Adipocyte (in vitro differentiated cells): ENCODE results near the gene SND1.

Experiments used
- DNase-seq: peaks from one replicate; pipeline ENCODE4 v3.0.0-alpha.2; 2015; ENCODE audit warnings: low read depth
- H3K27me3 ChIP-seq: replicated peaks from 2 replicates; pipeline ENCODE4 v1.7.0; 2013; ENCODE audit warnings: mild to moderate bottlenecking, low read length, moderate library complexity; ENCODE audit not compliant: control insufficient read depth, insufficient read depth
- H3K36me3 ChIP-seq: 2 replicates; pipeline ENCODE4 v1.7.0; 2013; ENCODE audit warnings: low read length, mild to moderate bottlenecking, moderate library complexity; ENCODE audit not compliant: control insufficient read depth, insufficient read depth, severe bottlenecking
- H3K4me1 ChIP-seq: 2 replicates; pipeline ENCODE4 v1.7.0; 2013; ENCODE audit warnings: mild to moderate bottlenecking, low read length, moderate library complexity; ENCODE audit not compliant: control insufficient read depth, insufficient read depth
- H3K4me3 ChIP-seq: 2 replicates; pipeline ENCODE4 v1.7.0; 2013; ENCODE audit warnings: mild to moderate bottlenecking, low read length, moderate library complexity
- H3K9ac ChIP-seq: 2 replicates; pipeline ENCODE4 v1.7.0; 2013; ENCODE audit warnings: mild to moderate bottlenecking, low read length, moderate library complexity
- H3K9me3 ChIP-seq: 2 replicates; pipeline ENCODE4 v1.7.0; 2013; ENCODE audit warnings: mild to moderate bottlenecking, low read length, moderate library complexity; ENCODE audit not compliant: control insufficient read depth

SND1 gene

DNA sequence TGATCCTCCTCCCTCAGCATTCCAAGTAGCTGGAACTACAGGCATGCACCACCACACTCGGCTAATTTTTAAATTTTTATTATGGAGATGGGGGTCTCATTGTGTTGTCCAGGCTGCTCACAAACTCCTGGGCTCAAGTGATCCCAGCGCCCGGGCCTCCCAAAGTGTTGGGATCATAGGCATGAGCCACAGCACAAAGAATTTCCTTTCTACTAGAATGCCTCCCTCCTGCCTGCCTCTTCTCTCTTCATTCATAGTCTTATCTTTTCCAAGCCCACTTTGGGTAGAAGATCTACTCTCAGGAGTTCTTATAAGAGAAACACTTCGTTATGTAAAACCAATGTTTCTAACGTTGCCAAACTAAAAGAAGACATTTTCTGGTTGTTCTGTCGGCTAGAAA, 235.1 kb downstream of the SND1 start:
- DNase-seq, result no peak
- no peaks in the 10 kb centered on the region for H3K9me3 ChIP-seq
- H3K4me3 ChIP-seq, result no peak overlapping the region
- H3K27me3 ChIP-seq, result no peaks in the 10 kb centered on the region
- H3K36me3 ChIP-seq, result peaks cover 28% of the 10 kb centered on the region
- H3K4me1 ChIP-seq, result peaks cover 15% of the 10 kb centered on the region
- H3K9ac ChIP-seq, result no peak overlapping the region

DNA sequence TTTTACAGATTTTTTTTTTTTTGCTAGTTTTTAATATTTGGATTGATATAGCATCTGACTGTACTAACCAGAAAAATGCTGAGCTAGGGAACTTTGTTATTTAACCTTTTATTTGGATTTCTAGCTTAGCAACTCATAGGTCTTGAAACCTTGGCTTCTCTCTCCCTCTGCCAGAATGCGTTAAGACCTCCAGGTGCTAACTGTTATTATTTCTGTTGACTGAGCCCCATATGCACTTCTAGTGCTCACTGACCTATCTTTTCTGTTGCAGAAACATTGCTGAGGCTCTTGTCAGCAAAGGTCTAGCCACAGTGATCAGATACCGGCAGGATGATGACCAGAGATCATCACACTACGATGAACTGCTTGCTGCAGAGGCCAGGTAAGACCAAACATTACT, 235.6 kb downstream of the SND1 start:
- DNase-seq, result no peak
- peaks cover 32% of the 10 kb centered on the region for H3K36me3 ChIP-seq

DNA sequence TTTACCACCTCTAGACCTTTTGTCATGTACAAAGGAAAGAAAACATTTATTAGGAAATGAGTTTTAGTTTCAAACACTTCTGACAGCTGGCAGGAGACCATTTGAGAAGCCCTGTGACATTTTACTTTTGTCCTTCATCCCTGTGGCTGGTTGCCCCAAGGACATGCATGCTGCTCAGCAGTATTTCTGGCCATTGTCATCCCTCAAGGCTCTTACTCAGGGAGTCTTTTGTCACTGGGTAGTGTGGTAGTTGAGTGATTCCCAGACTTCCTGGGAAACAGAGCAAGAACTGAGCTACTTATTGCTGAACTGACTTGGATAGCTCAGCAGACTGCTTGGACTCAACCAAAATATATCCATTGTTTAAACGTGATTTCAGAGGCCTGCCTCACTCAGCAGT, 236.4 kb downstream of the SND1 start:
- Histone ChIP-seq H3K4me3 (no peak overlapping the region), H3K4me1 (peaks cover 24% of the 10 kb centered on the region), H3K9ac (no peak overlapping the region), H3K36me3 (peaks cover 32% of the 10 kb centered on the region), H3K9me3 (no peaks in the 10 kb centered on the region), H3K27me3 (no peaks in the 10 kb centered on the region)
- no peak for DNase-seq

More for the DNA sequence above, 235.6 kb downstream of the SND1 start:
- peaks cover 17% of the 10 kb centered on the region for H3K4me1 ChIP-seq
- no peak overlapping the region for H3K4me3 ChIP-seq
- H3K9ac ChIP-seq, result no peak overlapping the region
- H3K27me3 ChIP-seq, result no peaks in the 10 kb centered on the region
- H3K9me3 ChIP-seq, result no peaks in the 10 kb centered on the region

DNA sequence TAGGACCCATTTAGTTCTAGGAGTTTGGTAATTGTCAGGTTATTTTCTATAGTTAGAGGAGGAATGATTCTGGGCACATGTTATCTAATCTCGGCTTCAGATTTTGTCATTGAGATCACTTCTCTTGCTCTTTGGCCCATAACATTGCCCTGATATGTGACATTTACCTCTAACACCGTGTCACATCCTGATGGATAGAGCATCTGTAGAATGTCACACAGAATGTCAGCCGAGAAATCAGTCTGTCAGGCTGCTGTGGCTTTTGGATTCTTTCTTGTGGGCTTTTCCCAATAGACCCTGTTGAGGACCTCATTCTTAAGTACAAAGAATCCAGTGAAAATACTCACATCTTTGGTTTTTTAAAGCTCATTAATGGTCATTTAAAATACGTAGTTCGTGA, 236.8 kb downstream of the SND1 start:
- H3K36me3 ChIP-seq, result peaks cover 32% of the 10 kb centered on the region
- peaks cover 28% of the 10 kb centered on the region for H3K4me1 ChIP-seq

DNA sequence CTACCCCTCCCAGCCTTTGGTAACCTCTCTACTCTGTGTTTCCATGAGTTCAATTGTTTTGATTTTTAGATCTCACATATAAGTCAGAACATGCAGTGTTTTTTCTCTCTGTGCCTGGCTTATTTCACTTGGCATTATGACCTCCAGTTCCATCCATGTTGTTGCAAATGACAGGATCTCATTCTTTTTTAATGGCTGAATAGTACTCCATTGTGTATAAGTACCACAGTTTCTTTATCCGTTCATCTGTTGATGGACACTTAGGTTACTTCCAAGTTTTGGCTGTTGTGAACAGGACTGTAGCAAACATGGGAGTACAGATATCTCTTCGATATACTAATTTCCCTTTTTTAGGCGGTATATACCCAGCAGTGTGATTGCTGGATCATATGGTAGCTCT, 237.7 kb downstream of the SND1 start:
- H3K9ac ChIP-seq, result no peak overlapping the region
- no peak overlapping the region for H3K4me3 ChIP-seq
- no peaks in the 10 kb centered on the region for H3K9me3 ChIP-seq
- H3K27me3 ChIP-seq, result no peaks in the 10 kb centered on the region
- peaks cover 28% of the 10 kb centered on the region for H3K4me1 ChIP-seq
- H3K36me3 ChIP-seq, result peaks cover 32% of the 10 kb centered on the region
- no peak for DNase-seq

More for the DNA sequence above, 236.8 kb downstream of the SND1 start:
- Histone ChIP-seq H3K4me3 (no peak overlapping the region), H3K9me3 (no peaks in the 10 kb centered on the region), H3K9ac (no peak overlapping the region), H3K27me3 (no peaks in the 10 kb centered on the region)
- DNase-seq, result no peak

DNA sequence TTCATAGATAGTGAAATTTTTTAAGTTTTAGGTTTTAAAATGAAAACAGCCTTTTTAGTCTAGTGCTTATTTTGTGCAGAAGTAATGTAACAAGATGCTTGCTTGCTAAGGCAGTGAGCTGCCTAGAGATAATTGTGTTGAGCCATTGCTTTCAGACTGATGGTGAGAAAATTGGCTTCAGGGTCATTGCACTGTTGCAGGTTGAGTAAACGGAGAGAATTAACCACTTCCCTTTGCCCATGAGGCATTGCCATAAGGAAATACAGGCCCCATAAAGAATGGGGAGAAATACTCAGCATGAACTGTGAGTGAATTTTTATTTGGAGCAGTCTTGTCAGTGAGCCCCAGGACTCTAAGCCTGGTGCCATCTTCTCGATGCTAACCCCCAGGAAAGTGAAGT, 238.7 kb downstream of the SND1 start:
- Histone ChIP-seq H3K4me3 (no peak overlapping the region), H3K36me3 (peaks cover 32% of the 10 kb centered on the region), H3K9ac (no peak overlapping the region), H3K9me3 (no peaks in the 10 kb centered on the region), H3K27me3 (no peaks in the 10 kb centered on the region), H3K4me1 (peaks cover 20% of the 10 kb centered on the region)
- no peak for DNase-seq

DNA sequence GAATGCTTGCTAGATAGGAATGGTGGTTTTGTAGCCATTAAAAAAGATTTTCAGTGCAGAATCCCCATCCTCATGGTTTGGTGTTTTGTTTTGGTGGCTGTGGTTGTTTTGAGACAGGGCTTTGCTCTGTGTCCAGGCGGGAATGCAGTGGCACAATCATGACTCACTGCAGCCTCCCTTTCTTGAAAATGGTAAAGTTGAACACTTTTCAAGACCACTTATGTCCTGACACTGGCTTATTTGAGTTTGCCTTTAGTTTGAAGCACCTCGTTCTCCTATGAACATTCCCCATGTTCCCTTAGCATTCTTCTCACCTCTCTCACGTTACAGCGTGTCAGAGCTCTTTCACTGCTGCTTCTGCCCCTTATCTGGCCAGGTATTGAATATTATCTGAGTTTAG, 239.2 kb downstream of the SND1 start:
- Histone ChIP-seq H3K4me3 (no peak overlapping the region), H3K9me3 (no peaks in the 10 kb centered on the region), H3K36me3 (peaks cover 32% of the 10 kb centered on the region), H3K4me1 (peaks cover 16% of the 10 kb centered on the region), H3K9ac (no peak overlapping the region), H3K27me3 (no peaks in the 10 kb centered on the region)
- DNase-seq, result peak; percentile 21

DNA sequence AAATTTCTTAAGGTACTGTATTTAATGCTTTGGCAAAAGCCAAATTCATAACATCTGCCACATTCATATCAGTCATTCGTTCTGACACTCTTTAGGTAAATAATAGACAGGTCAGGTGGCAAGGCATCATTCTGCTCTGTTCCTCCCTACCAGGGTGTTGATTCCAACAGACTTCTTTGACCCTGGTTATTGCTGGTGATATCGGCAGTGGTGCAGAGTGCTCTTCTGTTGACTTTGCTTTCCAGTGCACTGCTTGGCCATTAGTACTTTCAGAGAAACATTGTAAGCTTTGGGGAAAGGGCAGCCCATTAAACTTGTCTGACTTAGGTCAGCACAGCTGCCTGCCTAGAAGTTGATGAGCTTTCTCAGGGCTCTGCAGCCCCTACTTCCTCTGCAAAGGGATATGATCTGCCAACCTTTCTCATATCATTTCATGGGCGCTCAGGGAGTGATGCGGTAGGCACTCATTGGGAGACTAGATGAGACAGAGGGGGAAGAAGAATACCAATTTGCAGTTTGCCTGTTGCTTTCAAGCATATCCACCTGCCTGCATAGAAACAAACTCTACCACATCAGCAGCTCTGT, 240.0 kb downstream of the SND1 start:
- H3K9me3 ChIP-seq, result no peaks in the 10 kb centered on the region
- no peaks in the 10 kb centered on the region for H3K27me3 ChIP-seq
- DNase-seq, result no peak
- H3K36me3 ChIP-seq, result peaks cover 32% of the 10 kb centered on the region
- H3K4me1 ChIP-seq, result peaks cover 13% of the 10 kb centered on the region
- no peak overlapping the region for H3K9ac ChIP-seq
- no peak overlapping the region for H3K4me3 ChIP-seq

DNA sequence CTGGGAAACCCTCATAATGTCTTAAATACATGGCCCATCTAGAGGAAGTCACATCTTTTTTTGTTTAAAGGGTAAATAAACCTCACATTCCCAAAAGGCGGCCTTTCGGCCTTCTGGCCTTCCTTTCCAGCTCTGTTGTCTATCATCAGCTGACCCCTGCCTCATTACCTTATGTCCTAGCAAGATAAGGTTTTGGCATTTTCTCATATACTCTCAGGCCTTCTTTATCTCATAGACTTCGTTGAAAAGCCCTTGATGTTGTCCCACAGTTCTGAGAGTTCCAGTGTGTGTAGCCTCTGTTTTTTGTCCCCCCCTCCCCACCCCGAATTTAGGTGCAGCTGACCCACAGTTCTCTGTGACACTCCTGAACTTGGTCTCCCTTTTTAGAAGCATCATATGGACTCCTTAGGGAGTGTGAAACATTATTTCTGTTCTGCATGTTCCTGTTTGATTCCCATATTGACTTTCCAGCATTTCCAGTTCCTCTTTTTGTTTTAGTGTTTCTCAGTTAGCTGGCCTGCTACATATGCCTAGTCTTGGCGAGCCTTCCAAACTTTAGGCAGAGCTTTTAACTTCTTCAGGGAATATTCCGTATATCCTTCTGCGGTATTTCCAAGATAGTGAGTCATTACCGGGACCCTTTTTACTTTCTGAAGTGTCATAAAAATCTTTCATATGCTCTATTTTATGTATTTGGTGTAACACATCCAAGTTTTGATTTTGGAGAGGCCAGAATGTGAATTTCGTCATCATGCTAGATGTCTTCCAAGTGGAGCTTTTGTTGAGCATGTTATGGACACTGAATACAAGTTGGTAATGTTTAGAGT, 240.7 kb downstream of the SND1 start:
- Histone ChIP-seq H3K4me3 (no peak overlapping the region), H3K27me3 (no peaks in the 10 kb centered on the region), H3K9me3 (no peaks in the 10 kb centered on the region), H3K9ac (no peak overlapping the region), H3K4me1 (peaks cover 13% of the 10 kb centered on the region), H3K36me3 (peaks cover 30% of the 10 kb centered on the region)
- no peak for DNase-seq

DNA sequence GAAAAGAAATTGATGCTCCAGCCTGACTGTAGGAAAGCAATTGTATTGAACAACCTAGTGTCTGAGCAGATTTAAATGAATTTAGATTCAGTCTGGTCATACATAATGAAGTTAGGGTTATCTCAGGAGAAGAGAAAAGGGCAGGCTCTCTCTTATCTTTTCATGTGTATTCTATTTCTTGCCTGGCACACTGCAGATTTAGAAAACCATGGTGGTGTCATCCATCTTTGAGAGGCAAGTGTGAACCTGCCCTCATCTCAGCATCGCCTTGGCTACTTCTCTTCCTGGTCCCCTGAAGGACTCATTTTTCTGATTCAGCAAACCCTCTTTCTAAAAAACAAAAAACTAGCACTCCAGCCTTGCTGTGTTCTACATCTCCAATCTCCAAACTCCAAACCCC, 241.6 kb downstream of the SND1 start:
- DNase-seq, result no peak
- Histone ChIP-seq H3K36me3 (peaks cover 22% of the 10 kb centered on the region), H3K9me3 (no peaks in the 10 kb centered on the region), H3K27me3 (no peaks in the 10 kb centered on the region), H3K4me1 (peaks cover 21% of the 10 kb centered on the region), H3K4me3 (no peak overlapping the region), H3K9ac (no peak overlapping the region)

DNA sequence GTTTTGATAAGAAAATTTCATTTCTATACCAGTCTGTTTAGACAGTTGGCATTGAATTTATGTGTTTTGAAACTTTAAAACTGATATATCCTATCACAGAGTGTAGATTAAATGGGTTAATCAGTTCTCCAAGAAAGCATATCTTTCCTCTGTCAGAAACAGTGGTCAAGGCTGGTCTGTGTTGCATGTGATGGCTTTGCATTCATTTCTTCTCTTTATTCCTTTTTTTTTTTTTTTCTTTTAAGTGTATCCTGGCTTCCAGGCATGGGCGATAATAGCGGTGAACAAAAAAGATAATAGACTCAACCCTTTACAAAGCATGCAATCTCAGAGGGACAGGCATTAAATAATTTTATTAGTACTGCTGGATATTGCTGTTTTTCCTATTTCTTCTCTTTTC, 242.6 kb downstream of the SND1 start:
- Histone ChIP-seq H3K36me3 (peaks cover 11% of the 10 kb centered on the region), H3K4me3 (no peak overlapping the region)
- no peak for DNase-seq

More for the DNA sequence above, 242.6 kb downstream of the SND1 start:
- H3K9me3 ChIP-seq, result no peaks in the 10 kb centered on the region
- H3K9ac ChIP-seq, result no peak overlapping the region
- H3K27me3 ChIP-seq, result no peaks in the 10 kb centered on the region
- H3K4me1 ChIP-seq, result peaks cover 21% of the 10 kb centered on the region
